Mucosa of gallbladder (tissue), 1 donor: ENCODE measurements around the gene GALNTL6. TPM values are rescaled to one million over a fixed set of nuclear protein-coding genes. Genes with fewer than 3 reads are reported as not detected.

Source experiments
- DNase-seq: peaks from one replicate; pipeline ENCODE4 v3.0.0-alpha.2; 2020; ENCODE audit warnings: low spot score
- total RNA-seq: library from RNA; stranded (reverse); gene quantifications from one replicate; pipeline ENCODE4 v1.2.1, GENCODE V29; 2021
- donor health status: DM: no; HTN: no; CAD: no.

The GALNTL6 gene
- total RNA-seq, 1 donor from 2014 or later = 0.75 TPM

GRCh38 chr4:172546782-172547181 lies 733.6 kb downstream of the GALNTL6 start:
- DNase-seq = no peak

GRCh38 chr4:172547724-172548123 lies 734.5 kb downstream of the GALNTL6 start:
- DNase-seq = no peak

GRCh38 chr4:172553216-172553615 lies 740.0 kb downstream of the GALNTL6 start:
- DNase-seq = no peak

- no peak for DNase-seq
These were observed 741.4 kb downstream of the GALNTL6 start for GRCh38 chr4:172554588-172554987.

- DNase-seq = no peak
These were observed 742.5 kb downstream of the GALNTL6 start for GRCh38 chr4:172555725-172556124.

- DNase-seq = no peak
These were observed 760.7 kb downstream of the GALNTL6 start for GRCh38 chr4:172573899-172574298.

- DNase-seq = no peak
These were observed 765.5 kb downstream of the GALNTL6 start for GRCh38 chr4:172578712-172579111.

- DNase-seq = no peak
These were observed 771.6 kb downstream of the GALNTL6 start for GRCh38 chr4:172584816-172585215.

- no peak for DNase-seq
These were observed 783.0 kb downstream of the GALNTL6 start for GRCh38 chr4:172596206-172596605.

GRCh38 chr4:172599554-172599953 lies 786.4 kb downstream of the GALNTL6 start:
- no peak for DNase-seq

- DNase-seq = no peak
These were observed 788.0 kb downstream of the GALNTL6 start for GRCh38 chr4:172601195-172601594.

GRCh38 chr4:172619218-172619617 lies 806.0 kb downstream of the GALNTL6 start:
- DNase-seq = no peak

GRCh38 chr4:172619798-172620197 lies 806.6 kb downstream of the GALNTL6 start:
- DNase-seq = no peak

- DNase-seq = no peak
These were observed 815.1 kb downstream of the GALNTL6 start for GRCh38 chr4:172628263-172628662.

GRCh38 chr4:172630280-172630679 lies 817.1 kb downstream of the GALNTL6 start:
- DNase-seq = no peak

- DNase-seq = no peak
These were observed 818.6 kb downstream of the GALNTL6 start for GRCh38 chr4:172631832-172632231.

- no peak for DNase-seq
These were observed 835.3 kb downstream of the GALNTL6 start for GRCh38 chr4:172648471-172648870.

- no peak for DNase-seq
These were observed 835.9 kb downstream of the GALNTL6 start for GRCh38 chr4:172649143-172649542.

- DNase-seq = no peak
These were observed 837.7 kb downstream of the GALNTL6 start for GRCh38 chr4:172650758-172651530.

GRCh38 chr4:172651961-172652360 lies 838.8 kb downstream of the GALNTL6 start:
- no peak for DNase-seq

- DNase-seq = no peak
These were observed 839.2 kb downstream of the GALNTL6 start for GRCh38 chr4:172652369-172652768.

GRCh38 chr4:172653676-172654075 lies 840.5 kb downstream of the GALNTL6 start:
- no peak for DNase-seq

- no peak for DNase-seq
These were observed 841.3 kb downstream of the GALNTL6 start for GRCh38 chr4:172654457-172654856.

GRCh38 chr4:172656055-172656454 lies 842.9 kb downstream of the GALNTL6 start:
- no peak for DNase-seq
